IPS DF 6.9 (cell line): ENCODE data around the gene DNAJC8.

Experiments used
- DNase-seq: peaks from one replicate; pipeline ENCODE4 v3.0.0-alpha.2; 2013; ENCODE audit warnings: low read depth, low spot score
- H3K27ac ChIP-seq: one replicate; pipeline ENCODE4 v1.5.1; 2013; ENCODE audit warnings: low read length, control low read depth
- H3K27me3 ChIP-seq: 2 replicates; pipeline ENCODE4 v1.6.1; 2013; ENCODE audit warnings: mild to moderate bottlenecking, low read length; ENCODE audit not compliant: control insufficient read depth, insufficient read depth
- H3K36me3 ChIP-seq: 2 replicates; pipeline ENCODE4 v1.6.1; 2013; ENCODE audit warnings: low read length; ENCODE audit not compliant: control insufficient read depth, insufficient read depth
- H3K4me1 ChIP-seq: 2 replicates; pipeline ENCODE4 v1.6.1; 2013; ENCODE audit warnings: low read length; ENCODE audit not compliant: control insufficient read depth, insufficient read depth
- H3K4me3 ChIP-seq: 2 replicates; pipeline ENCODE4 v1.5.1; 2013; ENCODE audit warnings: mild to moderate bottlenecking, low read length
- H3K9me3 ChIP-seq: 2 replicates; pipeline ENCODE4 v1.6.1; 2013; ENCODE audit warnings: low read length, inconsistent platforms; ENCODE audit not compliant: control insufficient read depth, insufficient read depth
- WGBS: extraction: QIAGEN DNeasy Blood & Tissue Kit; methylation state at CpG from one replicate; pipeline ENCODE4 v1.1.7; 2013; ENCODE audit warnings: mixed read lengths, missing lambda C conversion rate; ENCODE audit not compliant: insufficient read length, insufficient coverage; 5-methylcytosine and 5-hydroxymethylcytosine counted together

DNAJC8 gene

GRCh38 chr1:28199328-28200233 lies 33.2 kb downstream of the DNAJC8 start:
- H3K27ac ChIP-seq: no peak overlapping the region
- no peak overlapping the region for H3K4me3 ChIP-seq
- no peaks in the 10 kb centered on the region for H3K9me3 ChIP-seq
- no CpG with 5 or more reads among the region's 8 CpGs for WGBS
- DNase-seq: no peak
- no peaks in the 10 kb centered on the region for H3K27me3 ChIP-seq
- peaks cover 18% of the 10 kb centered on the region; the same call in 1 of the 2 replicates for H3K36me3 ChIP-seq
- peaks cover 8% of the 10 kb centered on the region; the same call in 1 of the 2 replicates for H3K4me1 ChIP-seq

- no CpG with 5 or more reads among the region's 12 CpGs for WGBS
- no peaks in the 10 kb centered on the region for H3K9me3 ChIP-seq
- H3K27me3 ChIP-seq: no peaks in the 10 kb centered on the region
- H3K36me3 ChIP-seq: peaks cover 14% of the 10 kb centered on the region; the same call in 1 of the 2 replicates
- H3K4me1 ChIP-seq: peaks cover 11% of the 10 kb centered on the region
- H3K4me3 ChIP-seq: no peak overlapping the region
- DNase-seq: no peak
- no peak overlapping the region for H3K27ac ChIP-seq
Observed at GRCh38 chr1:28197682-28198415, 35.0 kb downstream of the DNAJC8 start.

- WGBS: no CpG with 5 or more reads among the region's 3 CpGs
- H3K27ac ChIP-seq: no peak overlapping the region
Observed at GRCh38 chr1:28196330-28196729, 36.5 kb downstream of the DNAJC8 start.

GRCh38 chr1:28195780-28196179 lies 37.0 kb downstream of the DNAJC8 start:
- H3K27ac ChIP-seq: no peak overlapping the region
- no peaks in the 10 kb centered on the region for H3K27me3 ChIP-seq
- no CpG with 5 or more reads among the region's 1 CpG for WGBS

More at GRCh38 chr1:28196330-28196729, 36.5 kb downstream of the DNAJC8 start:
- Histone ChIP-seq H3K4me1 (peaks cover 11% of the 10 kb centered on the region), H3K9me3 (no peaks in the 10 kb centered on the region), H3K27me3 (no peaks in the 10 kb centered on the region), H3K4me3 (no peak overlapping the region), H3K36me3 (peaks cover 11% of the 10 kb centered on the region; the same call in 1 of the 2 replicates)
- no peak for DNase-seq

GRCh38 chr1:28194326-28195035 lies 38.3 kb downstream of the DNAJC8 start:
- H3K9me3 ChIP-seq: no peaks in the 10 kb centered on the region
- H3K4me3 ChIP-seq: no peak overlapping the region
- 0 out of 2 replicates have a peak, but pooled peaks cover 4% of the 10 kb centered on the region for H3K36me3 ChIP-seq
- H3K27me3 ChIP-seq: no peaks in the 10 kb centered on the region
- H3K27ac ChIP-seq: no peak overlapping the region
- no CpG with 5 or more reads among the region's 8 CpGs for WGBS
- no peak for DNase-seq
- H3K4me1 ChIP-seq: peaks cover 12% of the 10 kb centered on the region

More at GRCh38 chr1:28195780-28196179, 37.0 kb downstream of the DNAJC8 start:
- no peak overlapping the region for H3K4me3 ChIP-seq
- H3K36me3 ChIP-seq: peaks cover 11% of the 10 kb centered on the region; the same call in 1 of the 2 replicates
- peaks cover 12% of the 10 kb centered on the region for H3K4me1 ChIP-seq
- no peak for DNase-seq
- no peaks in the 10 kb centered on the region for H3K9me3 ChIP-seq

- no peak for DNase-seq
- H3K4me3 ChIP-seq: no peak overlapping the region
- no CpG with 5 or more reads among the region's 8 CpGs for WGBS
Observed at GRCh38 chr1:28193701-28194161, 39.1 kb downstream of the DNAJC8 start.

GRCh38 chr1:28190996-28191645 lies 41.7 kb downstream of the DNAJC8 start:
- Histone ChIP-seq H3K9me3 (no peaks in the 10 kb centered on the region), H3K27ac (no peak overlapping the region), H3K4me1 (peaks cover 8% of the 10 kb centered on the region), H3K27me3 (no peaks in the 10 kb centered on the region), H3K36me3 (no peaks in the 10 kb centered on the region), H3K4me3 (no peak overlapping the region)
- WGBS: no CpG with 5 or more reads among the region's 12 CpGs
- no peak for DNase-seq

More at GRCh38 chr1:28193701-28194161, 39.1 kb downstream of the DNAJC8 start:
- no peaks in the 10 kb centered on the region for H3K9me3 ChIP-seq
- peaks cover 12% of the 10 kb centered on the region for H3K4me1 ChIP-seq
- 0 out of 2 replicates have a peak, but pooled peaks cover 3% of the 10 kb centered on the region for H3K36me3 ChIP-seq
- H3K27me3 ChIP-seq: no peaks in the 10 kb centered on the region
- no peak overlapping the region for H3K27ac ChIP-seq

- no CpG with 5 or more reads among the region's 3 CpGs for WGBS
- no peak for DNase-seq
- Histone ChIP-seq H3K27me3 (no peaks in the 10 kb centered on the region), H3K4me1 (peaks cover 4% of the 10 kb centered on the region), H3K9me3 (no peaks in the 10 kb centered on the region), H3K27ac (no peak overlapping the region), H3K4me3 (no peak overlapping the region), H3K36me3 (no peaks in the 10 kb centered on the region)
Observed at GRCh38 chr1:28190337-28190979, 42.4 kb downstream of the DNAJC8 start.

- WGBS: no CpG with 5 or more reads among the region's 1 CpG
- no peaks in the 10 kb centered on the region for H3K4me1 ChIP-seq
- H3K9me3 ChIP-seq: no peaks in the 10 kb centered on the region
- no peak overlapping the region for H3K4me3 ChIP-seq
- DNase-seq: no peak
- no peaks in the 10 kb centered on the region for H3K36me3 ChIP-seq
- no peaks in the 10 kb centered on the region for H3K27me3 ChIP-seq
- H3K27ac ChIP-seq: no peak overlapping the region
Observed at GRCh38 chr1:28185071-28185470, 47.8 kb downstream of the DNAJC8 start.
